ENCODE results near the gene DIP2C. TPM values are rescaled to one million over a fixed set of nuclear protein-coding genes. Genes with fewer than 3 reads are reported as not detected.

The DIP2C gene
- total RNA-seq, 1 donor from 2014 or later = 10.1 TPM

GRCh38 chr10:594584-595270 is 94.7 kb downstream of the DIP2C start:
- peaks cover 2% of the 10 kb centered on the region for H3K9me3 Mint-ChIP-seq
- TF ChIP-seq EZH2 (IDR thresholded peaks at IDR 0.05) (no peak), EZH2phosphoT487 (IDR thresholded peaks at IDR 0.05) (no peak), CTCF (IDR thresholded peaks at IDR 0.05) (no peak)
- H3K27ac Mint-ChIP-seq = no peak overlapping the region

GRCh38 chr10:593901-594457 is 95.5 kb downstream of the DIP2C start:
- H3K4me1 Mint-ChIP-seq = peaks cover 31% of the 10 kb centered on the region
- Histone ChIP-seq H3K9ac (no peak overlapping the region), H2AFZ (replicated peaks) (no peak overlapping the region), H3F3A (ENCODE audit: low read depth) (no peaks in the 10 kb centered on the region), H4K20me1 (ENCODE audit: low read depth) (peaks cover 67% of the 10 kb centered on the region), H3K27ac (no peak overlapping the region), H3K36me3 (no peaks in the 10 kb centered on the region), H3K4me1 (peaks cover 19% of the 10 kb centered on the region), H3K4me3 (no peak overlapping the region), H3K27me3 (no peaks in the 10 kb centered on the region), H3K9me3 (ENCODE audit: low read depth) (no peaks in the 10 kb centered on the region), H3K4me2 (no peak overlapping the region), H3K79me2 (ENCODE audit: low read depth) (peaks cover 78% of the 10 kb centered on the region)
- TF ChIP-seq EZH2phosphoT487 (IDR thresholded peaks at IDR 0.05) (no peak), CTCF (IDR thresholded peaks at IDR 0.05) (no peak), EZH2 (IDR thresholded peaks at IDR 0.05) (no peak)
- no peaks in the 10 kb centered on the region for H3K27me3 Mint-ChIP-seq (ENCODE audit: insufficient read depth, low read depth)
- H3K27ac Mint-ChIP-seq = no peak overlapping the region
- DNase-seq (ENCODE audit: low spot score) = no peak
- H3K4me3 Mint-ChIP-seq = no peak overlapping the region
- peaks cover 2% of the 10 kb centered on the region for H3K9me3 Mint-ChIP-seq
- peaks cover 19% of the 10 kb centered on the region for H3K36me3 Mint-ChIP-seq

More at GRCh38 chr10:594584-595270, 94.7 kb downstream of the DIP2C start:
- no peak overlapping the region for H3K4me3 Mint-ChIP-seq
- H3F3A ChIP-seq (ENCODE audit: low read depth) = no peaks in the 10 kb centered on the region
- H3K4me1 ChIP-seq = peaks cover 26% of the 10 kb centered on the region
- no peaks in the 10 kb centered on the region for H3K36me3 ChIP-seq
- no peak for DNase-seq (ENCODE audit: low spot score)
- peaks cover 19% of the 10 kb centered on the region for H3K36me3 Mint-ChIP-seq
- H3K4me3 ChIP-seq = no peak overlapping the region
- H3K9me3 ChIP-seq (ENCODE audit: low read depth) = no peaks in the 10 kb centered on the region
- H2AFZ ChIP-seq (replicated peaks) = no peak overlapping the region
- H3K27me3 ChIP-seq = no peaks in the 10 kb centered on the region
- H3K27me3 Mint-ChIP-seq (ENCODE audit: insufficient read depth, low read depth) = no peaks in the 10 kb centered on the region
- H4K20me1 ChIP-seq (ENCODE audit: low read depth) = peaks cover 68% of the 10 kb centered on the region
- H3K9ac ChIP-seq = no peak overlapping the region
- no peak overlapping the region for H3K27ac ChIP-seq
- H3K4me2 ChIP-seq = no peak overlapping the region
- peaks cover 78% of the 10 kb centered on the region for H3K79me2 ChIP-seq (ENCODE audit: low read depth)
- H3K4me1 Mint-ChIP-seq = peaks cover 36% of the 10 kb centered on the region

GRCh38 chr10:593421-593820 is 96.0 kb downstream of the DIP2C start:
- H3F3A ChIP-seq (ENCODE audit: low read depth) = no peaks in the 10 kb centered on the region
- peaks cover 67% of the 10 kb centered on the region for H4K20me1 ChIP-seq (ENCODE audit: low read depth)
- no peak overlapping the region for H3K4me3 ChIP-seq
- H3K9ac ChIP-seq = no peak overlapping the region
- H3K4me2 ChIP-seq = no peak overlapping the region
- peaks cover 19% of the 10 kb centered on the region for H3K36me3 Mint-ChIP-seq
- no peaks in the 10 kb centered on the region for H3K9me3 ChIP-seq (ENCODE audit: low read depth)
- no peaks in the 10 kb centered on the region for H3K36me3 ChIP-seq
- H3K27ac Mint-ChIP-seq = no peak overlapping the region
- TF ChIP-seq EZH2 (IDR thresholded peaks at IDR 0.05) (no peak), CTCF (IDR thresholded peaks at IDR 0.05) (no peak), EZH2phosphoT487 (IDR thresholded peaks at IDR 0.05) (no peak)
- H3K27me3 Mint-ChIP-seq (ENCODE audit: insufficient read depth, low read depth) = no peaks in the 10 kb centered on the region
- no peak overlapping the region for H2AFZ ChIP-seq (replicated peaks)
- H3K4me3 Mint-ChIP-seq = no peak overlapping the region
- peaks cover 2% of the 10 kb centered on the region for H3K9me3 Mint-ChIP-seq
- no peak overlapping the region for H3K27ac ChIP-seq
- H3K27me3 ChIP-seq = no peaks in the 10 kb centered on the region
- H3K4me1 Mint-ChIP-seq = peaks cover 26% of the 10 kb centered on the region
- peaks cover 13% of the 10 kb centered on the region for H3K4me1 ChIP-seq
- H3K79me2 ChIP-seq (ENCODE audit: low read depth) = peaks cover 77% of the 10 kb centered on the region
- DNase-seq (ENCODE audit: low spot score) = no peak

All from neural progenitor cell (in vitro differentiated cells).